HuH-7 (cell line): ENCODE data around the gene DPPA5.
"Not testable (repeated sequence)": the region's sequence is repeated elsewhere in the genome, so short reads cannot be mapped to it uniquely, and the experiment has no call there.

Experiments
- DNase-seq: peaks from one replicate; pipeline ENCODE4 v3.0.0; 2011; ENCODE audit warnings: low spot score

The DPPA5 gene

GRCh38 chr6:73353636-73354593, at the start of gene DPPA5:
TSS of gene DPPA5 (minus strand) at chr6:73354276. CDS start at chr6:73354225, 51 bp downstream.
- DNase-seq, result no peak

- no peak for DNase-seq
Measured at GRCh38 chr6:73400656-73401055, 46.6 kb upstream of the DPPA5 start.

GRCh38 chr6:73395875-73396274, 41.8 kb upstream of the DPPA5 start:
- no peak for DNase-seq

GRCh38 chr6:73394577-73395354, 40.7 kb upstream of the DPPA5 start, which contains the start of gene DDX43:
TSS of gene DDX43 (plus strand) at chr6:73394828. CDS start at chr6:73394906, 78 bp downstream.
- peak; percentile 84 for DNase-seq

GRCh38 chr6:73393278-73393677, 39.2 kb upstream of the DPPA5 start:
- no peak for DNase-seq

- DNase-seq, result not testable (repeated sequence)
Measured at GRCh38 chr6:73392188-73392587, 38.1 kb upstream of the DPPA5 start.

- no peak for DNase-seq
Measured at GRCh38 chr6:73391675-73392074, 37.6 kb upstream of the DPPA5 start.

- no peak for DNase-seq
Measured at GRCh38 chr6:73389854-73390253, 35.8 kb upstream of the DPPA5 start.

GRCh38 chr6:73388800-73389512, 34.9 kb upstream of the DPPA5 start:
- DNase-seq, result peak; percentile 83

GRCh38 chr6:73388433-73388799, 34.3 kb upstream of the DPPA5 start:
- no peak for DNase-seq

- no peak for DNase-seq
Measured at GRCh38 chr6:73382462-73383113, 28.5 kb upstream of the DPPA5 start.

- not testable (repeated sequence) for DNase-seq
Measured at GRCh38 chr6:73381531-73381930, 27.5 kb upstream of the DPPA5 start.

GRCh38 chr6:73377225-73377624, 23.1 kb upstream of the DPPA5 start:
- DNase-seq, result no peak

GRCh38 chr6:73375216-73375615, 21.1 kb upstream of the DPPA5 start:
- no peak for DNase-seq

GRCh38 chr6:73372516-73372915, 18.4 kb upstream of the DPPA5 start:
- no peak for DNase-seq

GRCh38 chr6:73371984-73372383, 17.9 kb upstream of the DPPA5 start:
- no peak for DNase-seq

- no peak for DNase-seq
Measured at GRCh38 chr6:73369563-73369962, 15.5 kb upstream of the DPPA5 start, which contains the start of gene OOEP. TSS of gene OOEP (minus strand) at chr6:73369897. CDS start at chr6:73369792, 105 bp downstream.

GRCh38 chr6:73369157-73369556, 15.1 kb upstream of the DPPA5 start:
- DNase-seq, result no peak

GRCh38 chr6:73368675-73369074, 14.6 kb upstream of the DPPA5 start:
- no peak for DNase-seq

GRCh38 chr6:73367761-73368355, 13.8 kb upstream of the DPPA5 start:
- DNase-seq, result no peak

GRCh38 chr6:73364549-73364948, 10.5 kb upstream of the DPPA5 start:
- no peak for DNase-seq
